PFSK-1 (cell line): Measurements from ENCODE around the gene F2RL3.

ENCODE experiments used
- FOXP2 ChIP-seq: optimal IDR thresholded peaks from 2 replicates; pipeline ENCODE3; 2011; ENCODE audit warnings: borderline replicate concordance, control low read depth, inconsistent platforms; ENCODE audit not compliant: insufficient read depth; ENCODE audit errors: extremely low read length, extremely low read depth
- POLR2AphosphoS5 ChIP-seq: IDR thresholded peaks from 2 replicates; pipeline ENCODE4 v1.6.1; 2012; ENCODE audit warnings: low read depth, mild to moderate bottlenecking, control low read depth, low read length, moderate library complexity
- SIN3A ChIP-seq: IDR thresholded peaks from 2 replicates; pipeline ENCODE4 v1.6.1; 2012; ENCODE audit warnings: mild to moderate bottlenecking, low read length, moderate library complexity, borderline replicate concordance; ENCODE audit not compliant: insufficient read depth
- TAF1 ChIP-seq: IDR thresholded peaks from 2 replicates; pipeline ENCODE4 v1.6.1; 2012; ENCODE audit warnings: low read length, control low read depth, borderline replicate concordance; ENCODE audit not compliant: insufficient read depth
- TF ChIP-seq, protein P1 (sequence below), 2 experiments: IDR thresholded peaks; 2 replicates each; pipeline versions ENCODE4 v1.6.1 to v1.8.0; 2011 to 2012; ENCODE audit warnings: low read depth in 2 of 2, low read length in 2 of 2, control low read depth in 1 of 2, inconsistent platforms in 1 of 2, mild to moderate bottlenecking in 1 of 2, moderate library complexity in 1 of 2; ENCODE audit not compliant: insufficient read depth in 1 of 2

The F2RL3 gene

GRCh38 chr19:16901491-16902175 lies 12.8 kb downstream of the F2RL3 start:
- no peak for TF ChIP-seq FOXP2
- TF ChIP-seq, protein P1, sequence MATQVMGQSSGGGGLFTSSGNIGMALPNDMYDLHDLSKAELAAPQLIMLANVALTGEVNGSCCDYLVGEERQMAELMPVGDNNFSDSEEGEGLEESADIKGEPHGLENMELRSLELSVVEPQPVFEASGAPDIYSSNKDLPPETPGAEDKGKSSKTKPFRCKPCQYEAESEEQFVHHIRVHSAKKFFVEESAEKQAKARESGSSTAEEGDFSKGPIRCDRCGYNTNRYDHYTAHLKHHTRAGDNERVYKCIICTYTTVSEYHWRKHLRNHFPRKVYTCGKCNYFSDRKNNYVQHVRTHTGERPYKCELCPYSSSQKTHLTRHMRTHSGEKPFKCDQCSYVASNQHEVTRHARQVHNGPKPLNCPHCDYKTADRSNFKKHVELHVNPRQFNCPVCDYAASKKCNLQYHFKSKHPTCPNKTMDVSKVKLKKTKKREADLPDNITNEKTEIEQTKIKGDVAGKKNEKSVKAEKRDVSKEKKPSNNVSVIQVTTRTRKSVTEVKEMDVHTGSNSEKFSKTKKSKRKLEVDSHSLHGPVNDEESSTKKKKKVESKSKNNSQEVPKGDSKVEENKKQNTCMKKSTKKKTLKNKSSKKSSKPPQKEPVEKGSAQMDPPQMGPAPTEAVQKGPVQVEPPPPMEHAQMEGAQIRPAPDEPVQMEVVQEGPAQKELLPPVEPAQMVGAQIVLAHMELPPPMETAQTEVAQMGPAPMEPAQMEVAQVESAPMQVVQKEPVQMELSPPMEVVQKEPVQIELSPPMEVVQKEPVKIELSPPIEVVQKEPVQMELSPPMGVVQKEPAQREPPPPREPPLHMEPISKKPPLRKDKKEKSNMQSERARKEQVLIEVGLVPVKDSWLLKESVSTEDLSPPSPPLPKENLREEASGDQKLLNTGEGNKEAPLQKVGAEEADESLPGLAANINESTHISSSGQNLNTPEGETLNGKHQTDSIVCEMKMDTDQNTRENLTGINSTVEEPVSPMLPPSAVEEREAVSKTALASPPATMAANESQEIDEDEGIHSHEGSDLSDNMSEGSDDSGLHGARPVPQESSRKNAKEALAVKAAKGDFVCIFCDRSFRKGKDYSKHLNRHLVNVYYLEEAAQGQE (IDR thresholded peaks at IDR 0.05; ENCODE audit: insufficient read depth in 1 of 2, low read depth in 2 of 2, low read length in 2 of 2), result no peak
- no peak for TF ChIP-seq POLR2AphosphoS5
- no peak for TF ChIP-seq SIN3A
- no peak for TF ChIP-seq TAF1

DNA sequence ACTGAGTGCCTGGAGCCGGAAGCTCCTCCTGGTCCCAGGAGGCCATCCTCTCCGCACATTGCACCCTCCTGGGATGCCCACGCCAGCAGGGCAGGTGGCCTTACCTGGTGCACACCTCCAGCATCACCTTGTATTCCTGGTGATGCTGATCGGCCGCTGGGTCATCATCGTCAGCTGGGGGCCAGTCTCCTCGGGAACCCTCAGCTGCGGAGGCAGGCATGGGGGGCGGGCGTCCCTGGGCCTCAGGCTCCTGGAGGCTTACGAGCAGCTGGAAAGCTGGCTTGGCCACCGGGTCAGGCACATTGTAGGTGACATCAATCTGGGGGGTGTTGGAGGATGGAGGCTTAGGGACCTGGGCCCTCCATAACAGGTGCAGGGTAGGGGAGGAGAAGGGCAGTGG lies 13.7 kb downstream of the F2RL3 start:
- TF ChIP-seq POLR2AphosphoS5, result no peak
- TF ChIP-seq TAF1, result no peak
- TF ChIP-seq, protein P1 (IDR thresholded peaks at IDR 0.05; ENCODE audit: insufficient read depth in 1 of 2, low read depth in 2 of 2, low read length in 2 of 2), result no peak
- TF ChIP-seq FOXP2, result no peak

DNA sequence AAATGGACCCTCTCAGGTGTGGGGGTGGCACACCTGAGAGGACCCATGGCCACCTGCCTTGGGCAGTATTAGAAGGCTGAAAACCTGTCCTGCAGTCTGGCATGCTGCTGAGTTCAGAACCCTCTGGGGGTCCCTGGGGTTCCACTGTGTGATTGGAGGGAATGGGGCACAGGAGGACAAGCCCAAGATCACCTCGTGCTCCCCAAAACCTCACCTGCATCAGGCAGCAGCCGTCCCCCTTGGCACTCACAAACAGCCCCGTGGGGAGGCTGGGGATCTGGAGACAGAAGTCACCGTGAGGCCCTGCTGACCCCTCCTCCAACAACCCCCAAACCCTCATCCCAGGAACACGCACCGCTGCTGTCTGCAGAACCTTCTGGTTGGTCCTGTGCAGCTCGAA lies 14.5 kb downstream of the F2RL3 start:
- TF ChIP-seq, protein P1 (IDR thresholded peaks at IDR 0.05; ENCODE audit: insufficient read depth in 1 of 2, low read depth in 2 of 2, low read length in 2 of 2), result no peak
- TF ChIP-seq POLR2AphosphoS5 (no peak), TAF1 (no peak), FOXP2 (no peak), SIN3A (no peak)

- TF ChIP-seq POLR2AphosphoS5, result no peak
- no peak for TF ChIP-seq FOXP2
- TF ChIP-seq, protein P1 (IDR thresholded peaks at IDR 0.05; ENCODE audit: insufficient read depth in 1 of 2, low read depth in 2 of 2, low read length in 2 of 2), result no peak
- no peak for TF ChIP-seq SIN3A
- TF ChIP-seq TAF1, result no peak
These were observed 15.8 kb downstream of the F2RL3 start for GRCh38 chr19:16904599-16904998.
